GM12878 (cell line): ENCODE measurements around the gene ELAVL4.

Experiments used
- EP300 ChIP-seq, 2 experiments: fragments of 150-350 bp in 1 of 2; IDR thresholded peaks; 2 replicates each; pipeline ENCODE4 v1.6.1; 2011 to 2012; ENCODE audit warnings: low read depth in 2 of 2, low read length in 2 of 2, borderline replicate concordance in 1 of 2, improper control_type of control experiment in 1 of 2, inconsistent platforms in 1 of 2; ENCODE audit not compliant: control insufficient read depth in 1 of 2
- EZH2 ChIP-seq: IDR thresholded peaks from 2 replicates; pipeline ENCODE4 v1.6.1; 2012; ENCODE audit warnings: low read depth, mild to moderate bottlenecking, control low read depth, inconsistent platforms, low read length, borderline replicate concordance; ENCODE audit not compliant: control insufficient read depth
- TF ChIP-seq, protein P1 (sequence below), 3 experiments: IDR thresholded peaks in 2 of 3; conservative IDR thresholded peaks in 1 of 3; 2 replicates each; pipeline ENCODE4 v1.5.1; 2011; ENCODE audit warnings: low read depth in 3 of 3, low read length in 3 of 3, mild to moderate bottlenecking in 3 of 3, control low read depth in 2 of 3, moderate library complexity in 2 of 3, inconsistent platforms in 1 of 3, mixed read lengths in 1 of 3; ENCODE audit not compliant: control insufficient read depth in 2 of 3, insufficient read depth in 1 of 3; ENCODE audit errors: extremely low read depth in 1 of 3
- TF ChIP-seq, protein P2 (sequence below): fragments of 450-650 bp; formaldehyde crosslinking; IDR thresholded peaks from 2 replicates; pipeline ENCODE4 v1.5.0; 2022; ENCODE audit warnings: mild to moderate bottlenecking, missing genetic modification characterization

DNA sequence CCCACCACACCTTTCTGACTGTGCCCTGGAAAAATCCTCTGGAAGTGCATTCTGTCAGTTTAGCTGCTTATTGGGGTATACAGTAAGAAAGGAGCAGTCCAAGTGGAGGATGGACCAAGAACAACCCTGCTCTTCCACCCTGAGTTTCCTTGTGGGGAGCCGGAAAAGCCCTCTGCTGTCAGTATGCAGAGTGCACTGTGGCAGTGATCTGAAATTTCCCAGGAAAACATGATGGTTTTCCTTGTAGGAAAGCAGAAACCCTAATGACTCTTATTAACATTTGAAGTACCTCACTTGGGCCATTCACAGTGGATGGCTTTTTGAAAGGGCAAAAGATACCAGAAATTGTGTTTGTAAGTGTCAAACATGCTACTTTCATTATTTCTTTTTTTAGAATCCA lies 20.5 kb downstream of the ELAVL4 start:
- TF ChIP-seq EZH2 (no peak), EP300 (IDR thresholded peaks at IDR 0.05; ENCODE audit: borderline replicate concordance in 1 of 2, control insufficient read depth in 1 of 2, low read depth in 2 of 2, low read length in 2 of 2) (no peak)
- TF ChIP-seq, protein P1, sequence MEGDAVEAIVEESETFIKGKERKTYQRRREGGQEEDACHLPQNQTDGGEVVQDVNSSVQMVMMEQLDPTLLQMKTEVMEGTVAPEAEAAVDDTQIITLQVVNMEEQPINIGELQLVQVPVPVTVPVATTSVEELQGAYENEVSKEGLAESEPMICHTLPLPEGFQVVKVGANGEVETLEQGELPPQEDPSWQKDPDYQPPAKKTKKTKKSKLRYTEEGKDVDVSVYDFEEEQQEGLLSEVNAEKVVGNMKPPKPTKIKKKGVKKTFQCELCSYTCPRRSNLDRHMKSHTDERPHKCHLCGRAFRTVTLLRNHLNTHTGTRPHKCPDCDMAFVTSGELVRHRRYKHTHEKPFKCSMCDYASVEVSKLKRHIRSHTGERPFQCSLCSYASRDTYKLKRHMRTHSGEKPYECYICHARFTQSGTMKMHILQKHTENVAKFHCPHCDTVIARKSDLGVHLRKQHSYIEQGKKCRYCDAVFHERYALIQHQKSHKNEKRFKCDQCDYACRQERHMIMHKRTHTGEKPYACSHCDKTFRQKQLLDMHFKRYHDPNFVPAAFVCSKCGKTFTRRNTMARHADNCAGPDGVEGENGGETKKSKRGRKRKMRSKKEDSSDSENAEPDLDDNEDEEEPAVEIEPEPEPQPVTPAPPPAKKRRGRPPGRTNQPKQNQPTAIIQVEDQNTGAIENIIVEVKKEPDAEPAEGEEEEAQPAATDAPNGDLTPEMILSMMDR (IDR thresholded peaks at IDR 0.05 in 2 of 3, conservative IDR thresholded peaks at IDR 0.05 in 1 of 3; ENCODE audit: control insufficient read depth in 2 of 3, extremely low read depth in 1 of 3, insufficient read depth in 1 of 3, low read depth in 3 of 3, low read length in 3 of 3) = no peak
- TF ChIP-seq, protein P2, sequence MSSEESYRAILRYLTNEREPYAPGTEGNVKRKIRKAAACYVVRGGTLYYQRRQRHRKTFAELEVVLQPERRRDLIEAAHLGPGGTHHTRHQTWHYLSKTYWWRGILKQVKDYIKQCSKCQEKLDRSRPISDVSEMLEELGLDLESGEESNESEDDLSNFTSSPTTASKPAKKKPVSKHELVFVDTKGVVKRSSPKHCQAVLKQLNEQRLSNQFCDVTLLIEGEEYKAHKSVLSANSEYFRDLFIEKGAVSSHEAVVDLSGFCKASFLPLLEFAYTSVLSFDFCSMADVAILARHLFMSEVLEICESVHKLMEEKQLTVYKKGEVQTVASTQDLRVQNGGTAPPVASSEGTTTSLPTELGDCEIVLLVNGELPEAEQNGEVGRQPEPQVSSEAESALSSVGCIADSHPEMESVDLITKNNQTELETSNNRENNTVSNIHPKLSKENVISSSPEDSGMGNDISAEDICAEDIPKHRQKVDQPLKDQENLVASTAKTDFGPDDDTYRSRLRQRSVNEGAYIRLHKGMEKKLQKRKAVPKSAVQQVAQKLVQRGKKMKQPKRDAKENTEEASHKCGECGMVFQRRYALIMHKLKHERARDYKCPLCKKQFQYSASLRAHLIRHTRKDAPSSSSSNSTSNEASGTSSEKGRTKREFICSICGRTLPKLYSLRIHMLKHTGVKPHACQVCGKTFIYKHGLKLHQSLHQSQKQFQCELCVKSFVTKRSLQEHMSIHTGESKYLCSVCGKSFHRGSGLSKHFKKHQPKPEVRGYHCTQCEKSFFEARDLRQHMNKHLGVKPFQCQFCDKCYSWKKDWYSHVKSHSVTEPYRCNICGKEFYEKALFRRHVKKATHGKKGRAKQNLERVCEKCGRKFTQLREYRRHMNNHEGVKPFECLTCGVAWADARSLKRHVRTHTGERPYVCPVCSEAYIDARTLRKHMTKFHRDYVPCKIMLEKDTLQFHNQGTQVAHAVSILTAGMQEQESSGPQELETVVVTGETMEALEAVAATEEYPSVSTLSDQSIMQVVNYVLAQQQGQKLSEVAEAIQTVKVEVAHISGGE (CRISPR knock-in tag) = no peak
